ENCODE data around the gene SCP2.

SCP2 gene

GRCh38 chr1:53057127-53057526 lies 130.1 kb downstream of the SCP2 start:
- POLR2A ChIA-PET = no interaction called here
- no peak for TF ChIP-seq CTCF (IDR thresholded peaks at IDR 0.05; ENCODE audit: insufficient read depth, low read length, missing control alignments)
- no peak overlapping the region for H3K4me3 ChIP-seq (ENCODE audit: low read depth, low read length)
- CTCF ChIA-PET = interaction anchor here (0.7 to 1.1 kb wide), 3 partner anchors 10 to 134 kb away, joined by 3 read pairs; no protein-coding TSS in a partner anchor
- peak; percentile 14 for DNase-seq (ENCODE audit: low read depth, low spot score)

- POLR2A ChIA-PET = interaction anchor here (0.7 to 1.2 kb wide), 3 partner anchors 17 to 136 kb away, joined by 3 read pairs; no protein-coding TSS in a partner anchor
- peak; percentile 62 for DNase-seq (ENCODE audit: low read depth, low spot score)
- no peak for TF ChIP-seq CTCF (IDR thresholded peaks at IDR 0.05; ENCODE audit: insufficient read depth, low read length, missing control alignments)
Measured at GRCh38 chr1:53060579-53060978, 133.5 kb downstream of the SCP2 start.

GRCh38 chr1:53061123-53061858 lies 134.2 kb downstream of the SCP2 start:
- ChIA-PET CTCF (interaction anchor here (0.6 to 2.2 kb wide), 5 partner anchors 11 to 129 kb away, joined by 3 to 9 read pairs (median 4); no protein-coding TSS in a partner anchor), POLR2A (interaction anchor here (0.7 to 1.6 kb wide), 3 partner anchors 17 to 135 kb away, joined by 3 read pairs; no protein-coding TSS in a partner anchor)
- no peak for TF ChIP-seq CTCF (IDR thresholded peaks at IDR 0.05; ENCODE audit: insufficient read depth, low read length, missing control alignments)
- no peak for DNase-seq (ENCODE audit: low read depth, low spot score)
- H3K4me3 ChIP-seq (ENCODE audit: low read depth, low read length) = peak overlapping the region; percentile 65

More at GRCh38 chr1:53060579-53060978, 133.5 kb downstream of the SCP2 start:
- CTCF ChIA-PET = interaction anchor here (0.9 to 2.2 kb wide), 4 partner anchors 10 to 126 kb away, joined by 3 to 9 read pairs (median 4); no protein-coding TSS in a partner anchor
- H3K4me3 ChIP-seq (ENCODE audit: low read depth, low read length) = no peak overlapping the region

- TF ChIP-seq CTCF (IDR thresholded peaks at IDR 0.05; ENCODE audit: insufficient read depth, low read length, missing control alignments) = no peak
- POLR2A ChIA-PET = interaction anchor here (1.6 kb wide), 1 partner anchor 17 kb away, joined by 3 read pairs; no protein-coding TSS in a partner anchor
- DNase-seq (ENCODE audit: low read depth, low spot score) = no peak
- CTCF ChIA-PET = interaction anchor here (0.6 to 1.1 kb wide), 2 partner anchors 18 to 130 kb away, joined by 3 to 4 read pairs; no protein-coding TSS in a partner anchor
- H3K4me3 ChIP-seq (ENCODE audit: low read depth, low read length) = peak within 1 kb of the TSS; percentile 65
Measured at GRCh38 chr1:53061859-53062707, 135.0 kb downstream of the SCP2 start, which contains the start of gene PODN. Gene PODN (plus strand): TSS chr1:53062213. CDS start chr1:53069856, 7,643 bp downstream.

GRCh38 chr1:53062708-53063591 lies 135.9 kb downstream of the SCP2 start:
- H3K4me3 ChIP-seq (ENCODE audit: low read depth, low read length) = peak overlapping the region; percentile 65
- TF ChIP-seq CTCF (IDR thresholded peaks at IDR 0.05; ENCODE audit: insufficient read depth, low read length, missing control alignments) = no peak
- ChIA-PET POLR2A (interaction anchor here (0.7 to 1.6 kb wide), 2 partner anchors 16 to 60 kb away, joined by 3 read pairs; no protein-coding TSS in a partner anchor), CTCF (no interaction called here)
- DNase-seq (ENCODE audit: low read depth, low spot score) = no peak

Data from AG04449 (cell line).